Sigmoid colon (tissue), 4 donors: ENCODE measurements around the gene ASH1L.

Experiments
- CTCF ChIP-seq, 4 experiments: fragments of 450-650 bp in 3 of 4; fragments of 200-600 bp in 1 of 4; IDR thresholded peaks; one replicate each; pipeline ENCODE4 v1.5.1; 2016 to 2019; ENCODE audit warnings: antibody characterized with exemption in 4 of 4, mild to moderate bottlenecking in 3 of 4, moderate library complexity in 2 of 4
- EP300 ChIP-seq, 4 donors: sonication (generic); formaldehyde crosslinking; IDR thresholded peaks; one replicate each; pipeline ENCODE4 v1.6.1; 2017; ENCODE audit warnings: antibody characterized with exemption in 4 of 4
- POLR2A ChIP-seq, 2 donors: fragments of 450-650 bp; IDR thresholded peaks; one replicate each; pipeline ENCODE4 v1.6.1; 2016; ENCODE audit warnings: antibody characterized with exemption in 2 of 2, mild to moderate bottlenecking in 2 of 2, moderate library complexity in 2 of 2
- POLR2AphosphoS5 ChIP-seq, 4 donors: sonication (generic); formaldehyde crosslinking; IDR thresholded peaks; one replicate each; pipeline ENCODE4 v1.6.1; 2017; ENCODE audit warnings: antibody characterized with exemption in 4 of 4

DNA sequence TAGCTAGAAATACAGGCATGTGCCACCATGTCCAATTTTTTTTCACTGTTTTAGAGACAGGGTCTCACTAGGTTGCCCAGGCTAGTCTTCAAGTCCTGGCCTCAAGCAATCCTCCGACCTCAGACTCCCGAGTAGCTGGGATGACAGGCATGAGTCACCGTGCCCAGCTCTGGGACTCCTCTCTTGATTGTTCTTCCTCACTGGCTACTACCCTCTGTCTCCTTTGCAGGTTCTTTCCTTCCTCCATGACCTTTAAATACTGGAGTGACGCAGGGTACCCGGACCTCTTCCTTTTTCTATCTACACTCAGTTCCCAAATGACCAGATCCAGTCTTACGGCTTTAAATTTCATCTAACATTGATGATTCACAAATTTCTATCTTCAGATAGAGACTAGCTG lies 34.9 kb downstream of the ASH1L start:
- TF ChIP-seq CTCF (IDR thresholded peaks at IDR 0.05) (no peak), EP300 (IDR thresholded peaks at IDR 0.05) (no peak), POLR2A (IDR thresholded peaks at IDR 0.05) (no peak), POLR2AphosphoS5 (IDR thresholded peaks at IDR 0.05) (no peak)
